ENCODE data around the gene CEP72. TPM values are rescaled to one million over a fixed set of nuclear protein-coding genes. Genes with fewer than 3 reads are reported as not detected.
A peak's percentile ranks its signal among the peaks of the same experiment; 100 is the strongest.
"Not testable (repeated sequence)": the region's sequence is repeated elsewhere in the genome, so short reads cannot be mapped to it uniquely, and the experiment has no call there.

Gene CEP72
- total RNA-seq, 1 donor from 2014 or later: 17.2 TPM

GRCh38 chr5:627840-628239 lies 15.7 kb downstream of the CEP72 start:
- Histone ChIP-seq H4K20me1 (ENCODE audit: low read depth) (no peaks in the 10 kb centered on the region), H3K4me2 (no peak overlapping the region), H3K4me1 (no peaks in the 10 kb centered on the region), H3F3A (ENCODE audit: low read depth) (no peaks in the 10 kb centered on the region), H2AFZ (replicated peaks) (no peak overlapping the region), H3K9ac (no peak overlapping the region), H3K4me3 (no peak overlapping the region), H3K9me3 (ENCODE audit: low read depth) (no peaks in the 10 kb centered on the region), H3K36me3 (no peaks in the 10 kb centered on the region), H3K27me3 (no peaks in the 10 kb centered on the region), H3K27ac (no peak overlapping the region), H3K79me2 (ENCODE audit: low read depth) (no peaks in the 10 kb centered on the region)
- H3K27me3 Mint-ChIP-seq (ENCODE audit: insufficient read depth, low read depth): peaks cover 2% of the 10 kb centered on the region
- peaks cover 4% of the 10 kb centered on the region for H3K4me1 Mint-ChIP-seq
- DNase-seq (ENCODE audit: low spot score): no peak
- peaks cover 32% of the 10 kb centered on the region for H3K36me3 Mint-ChIP-seq
- no peak overlapping the region for H3K4me3 Mint-ChIP-seq
- H3K27ac Mint-ChIP-seq: no peak overlapping the region
- H3K9me3 Mint-ChIP-seq: no peaks in the 10 kb centered on the region
- TF ChIP-seq EZH2 (IDR thresholded peaks at IDR 0.05): no peak
- no peak for TF ChIP-seq EZH2phosphoT487 (IDR thresholded peaks at IDR 0.05)
- TF ChIP-seq, protein P1, sequence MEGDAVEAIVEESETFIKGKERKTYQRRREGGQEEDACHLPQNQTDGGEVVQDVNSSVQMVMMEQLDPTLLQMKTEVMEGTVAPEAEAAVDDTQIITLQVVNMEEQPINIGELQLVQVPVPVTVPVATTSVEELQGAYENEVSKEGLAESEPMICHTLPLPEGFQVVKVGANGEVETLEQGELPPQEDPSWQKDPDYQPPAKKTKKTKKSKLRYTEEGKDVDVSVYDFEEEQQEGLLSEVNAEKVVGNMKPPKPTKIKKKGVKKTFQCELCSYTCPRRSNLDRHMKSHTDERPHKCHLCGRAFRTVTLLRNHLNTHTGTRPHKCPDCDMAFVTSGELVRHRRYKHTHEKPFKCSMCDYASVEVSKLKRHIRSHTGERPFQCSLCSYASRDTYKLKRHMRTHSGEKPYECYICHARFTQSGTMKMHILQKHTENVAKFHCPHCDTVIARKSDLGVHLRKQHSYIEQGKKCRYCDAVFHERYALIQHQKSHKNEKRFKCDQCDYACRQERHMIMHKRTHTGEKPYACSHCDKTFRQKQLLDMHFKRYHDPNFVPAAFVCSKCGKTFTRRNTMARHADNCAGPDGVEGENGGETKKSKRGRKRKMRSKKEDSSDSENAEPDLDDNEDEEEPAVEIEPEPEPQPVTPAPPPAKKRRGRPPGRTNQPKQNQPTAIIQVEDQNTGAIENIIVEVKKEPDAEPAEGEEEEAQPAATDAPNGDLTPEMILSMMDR (IDR thresholded peaks at IDR 0.05): no peak

GRCh38 chr5:628351-629205 lies 16.4 kb downstream of the CEP72 start:
- not testable (repeated sequence) for DNase-seq (ENCODE audit: low spot score)

DNA sequence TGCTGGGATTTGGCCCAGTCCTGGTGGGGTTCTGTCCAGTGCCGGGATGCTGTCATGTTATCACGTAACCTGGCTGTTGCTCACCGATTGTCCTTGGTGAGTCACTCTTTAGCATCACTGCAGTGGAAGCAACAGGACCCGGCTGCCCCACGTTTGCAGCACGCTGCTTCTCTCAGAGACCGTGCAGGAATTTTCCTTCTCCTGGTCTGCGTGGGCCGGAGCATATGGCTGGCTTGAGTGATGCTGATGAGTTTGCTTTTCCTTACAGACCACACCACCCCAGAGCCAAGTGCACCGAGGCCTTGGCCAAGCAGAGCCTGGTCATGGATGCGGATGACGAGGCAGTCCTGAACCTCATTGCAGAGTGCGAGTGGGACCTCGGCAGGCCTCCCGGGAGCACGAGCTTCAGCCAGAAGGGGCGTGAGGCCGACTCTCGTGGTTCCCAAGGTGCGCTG lies 21.4 kb downstream of the CEP72 start:
- Mint-ChIP-seq H3K27ac (no peak overlapping the region), H3K27me3 (ENCODE audit: insufficient read depth, low read depth) (no peaks in the 10 kb centered on the region), H3K36me3 (peaks cover 27% of the 10 kb centered on the region), H3K4me1 (no peaks in the 10 kb centered on the region), H3K4me3 (no peak overlapping the region), H3K9me3 (no peaks in the 10 kb centered on the region)
- Histone ChIP-seq H3F3A (ENCODE audit: low read depth) (peaks cover 7% of the 10 kb centered on the region), H3K9me3 (ENCODE audit: low read depth) (no peaks in the 10 kb centered on the region), H3K4me3 (no peak overlapping the region), H3K27me3 (no peaks in the 10 kb centered on the region), H3K4me2 (no peak overlapping the region), H3K9ac (no peak overlapping the region), H3K4me1 (no peaks in the 10 kb centered on the region), H3K27ac (peak overlapping the region; percentile 29), H4K20me1 (ENCODE audit: low read depth) (peaks cover 8% of the 10 kb centered on the region), H2AFZ (replicated peaks) (no peak overlapping the region), H3K79me2 (ENCODE audit: low read depth) (no peaks in the 10 kb centered on the region), H3K36me3 (peaks cover 2% of the 10 kb centered on the region)
- TF ChIP-seq EZH2phosphoT487 (IDR thresholded peaks at IDR 0.05): no peak
- TF ChIP-seq EZH2 (IDR thresholded peaks at IDR 0.05): no peak
- DNase-seq (ENCODE audit: low spot score): peak; percentile 22

More at GRCh38 chr5:628351-629205, 16.4 kb downstream of the CEP72 start:
- peaks cover 30% of the 10 kb centered on the region for H3K36me3 Mint-ChIP-seq
- not testable (repeated sequence) for H3K27me3 Mint-ChIP-seq (ENCODE audit: insufficient read depth, low read depth); H3K4me1 ChIP-seq; H3K4me2 ChIP-seq; H3K9ac ChIP-seq; H3K9me3 Mint-ChIP-seq; H3K79me2 ChIP-seq (ENCODE audit: low read depth); H3K4me3 ChIP-seq; H2AFZ ChIP-seq (replicated peaks); H3K9me3 ChIP-seq (ENCODE audit: low read depth); H3K27me3 ChIP-seq; H3K27ac ChIP-seq; H3K4me1 Mint-ChIP-seq; H3K4me3 Mint-ChIP-seq; H3K36me3 ChIP-seq; H3K27ac Mint-ChIP-seq; H3F3A ChIP-seq (ENCODE audit: low read depth); H4K20me1 ChIP-seq (ENCODE audit: low read depth)

DNA sequence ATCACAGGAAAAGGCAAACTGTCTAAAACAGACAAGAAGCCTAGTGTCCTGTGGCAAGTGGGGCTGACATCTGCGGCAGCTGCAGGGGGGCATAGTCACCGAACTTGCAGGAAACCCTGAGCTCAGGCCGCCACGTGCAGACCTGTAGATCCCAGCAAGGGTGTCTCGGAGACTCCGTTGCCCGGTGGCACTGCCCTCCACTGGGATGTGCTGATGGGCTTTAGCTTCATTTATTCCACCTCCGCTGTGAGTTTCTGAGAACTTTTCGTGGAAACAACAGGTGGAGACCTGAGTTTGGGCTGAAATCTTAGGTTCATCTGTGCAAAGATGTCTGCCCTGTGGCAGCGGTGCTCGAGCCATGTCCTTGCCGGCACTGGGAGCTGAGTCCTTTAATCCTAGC lies 22.1 kb downstream of the CEP72 start:
- Mint-ChIP-seq H3K27me3 (ENCODE audit: insufficient read depth, low read depth) (no peaks in the 10 kb centered on the region), H3K36me3 (peaks cover 25% of the 10 kb centered on the region), H3K27ac (no peak overlapping the region), H3K4me3 (no peak overlapping the region), H3K9me3 (no peaks in the 10 kb centered on the region), H3K4me1 (no peaks in the 10 kb centered on the region)
- Histone ChIP-seq H3K79me2 (ENCODE audit: low read depth) (no peaks in the 10 kb centered on the region), H3F3A (ENCODE audit: low read depth) (peaks cover 7% of the 10 kb centered on the region), H4K20me1 (ENCODE audit: low read depth) (peaks cover 8% of the 10 kb centered on the region), H3K9ac (no peak overlapping the region), H3K9me3 (ENCODE audit: low read depth) (no peaks in the 10 kb centered on the region), H3K27ac (no peak overlapping the region), H2AFZ (replicated peaks) (no peak overlapping the region), H3K4me1 (no peaks in the 10 kb centered on the region), H3K4me3 (no peak overlapping the region), H3K4me2 (no peak overlapping the region), H3K27me3 (no peaks in the 10 kb centered on the region), H3K36me3 (peaks cover 2% of the 10 kb centered on the region)
- no peak for DNase-seq (ENCODE audit: low spot score)
- no peak for TF ChIP-seq EZH2phosphoT487 (IDR thresholded peaks at IDR 0.05)
- TF ChIP-seq EZH2 (IDR thresholded peaks at IDR 0.05): no peak
- TF ChIP-seq, protein P1 (IDR thresholded peaks at IDR 0.05): no peak
